GM18873 (cell line): ENCODE data around the gene ITPR1.

Source experiments
- ATAC-seq: cut with Tn5 transposase; IDR thresholded peaks from one replicate; pipeline ENCODE4 v1.9.1; 2021; ENCODE audit warnings: mild to moderate bottlenecking, moderate library complexity, moderate number of reproducible peaks; ENCODE audit not compliant: unreplicated experiment, low FRiP score

The ITPR1 gene

DNA sequence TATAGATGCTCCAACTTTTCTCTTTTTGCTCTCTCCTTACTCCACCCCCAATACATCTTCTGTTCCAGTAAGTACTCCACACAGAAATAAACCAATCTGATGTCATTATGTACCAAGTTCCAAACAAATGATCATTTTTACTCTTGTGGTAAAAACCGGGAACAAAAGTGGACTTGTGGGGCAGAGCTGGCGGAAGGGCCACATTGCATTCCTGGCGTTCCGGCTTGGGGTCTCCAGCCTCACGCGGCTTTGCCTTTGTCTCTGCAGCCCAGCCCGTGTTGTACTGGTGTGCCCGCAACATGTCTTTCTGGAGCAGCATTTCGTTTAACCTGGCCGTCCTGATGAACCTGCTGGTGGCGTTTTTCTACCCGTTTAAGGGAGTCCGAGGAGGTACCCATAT, 301.6 kb downstream of the ITPR1 start:
- no peak for ATAC-seq

GRCh38 chr3:4795905-4796304, 302.8 kb downstream of the ITPR1 start:
- ATAC-seq: no peak

- ATAC-seq: no peak
These were observed 304.1 kb downstream of the ITPR1 start for GRCh38 chr3:4797201-4797705.

DNA sequence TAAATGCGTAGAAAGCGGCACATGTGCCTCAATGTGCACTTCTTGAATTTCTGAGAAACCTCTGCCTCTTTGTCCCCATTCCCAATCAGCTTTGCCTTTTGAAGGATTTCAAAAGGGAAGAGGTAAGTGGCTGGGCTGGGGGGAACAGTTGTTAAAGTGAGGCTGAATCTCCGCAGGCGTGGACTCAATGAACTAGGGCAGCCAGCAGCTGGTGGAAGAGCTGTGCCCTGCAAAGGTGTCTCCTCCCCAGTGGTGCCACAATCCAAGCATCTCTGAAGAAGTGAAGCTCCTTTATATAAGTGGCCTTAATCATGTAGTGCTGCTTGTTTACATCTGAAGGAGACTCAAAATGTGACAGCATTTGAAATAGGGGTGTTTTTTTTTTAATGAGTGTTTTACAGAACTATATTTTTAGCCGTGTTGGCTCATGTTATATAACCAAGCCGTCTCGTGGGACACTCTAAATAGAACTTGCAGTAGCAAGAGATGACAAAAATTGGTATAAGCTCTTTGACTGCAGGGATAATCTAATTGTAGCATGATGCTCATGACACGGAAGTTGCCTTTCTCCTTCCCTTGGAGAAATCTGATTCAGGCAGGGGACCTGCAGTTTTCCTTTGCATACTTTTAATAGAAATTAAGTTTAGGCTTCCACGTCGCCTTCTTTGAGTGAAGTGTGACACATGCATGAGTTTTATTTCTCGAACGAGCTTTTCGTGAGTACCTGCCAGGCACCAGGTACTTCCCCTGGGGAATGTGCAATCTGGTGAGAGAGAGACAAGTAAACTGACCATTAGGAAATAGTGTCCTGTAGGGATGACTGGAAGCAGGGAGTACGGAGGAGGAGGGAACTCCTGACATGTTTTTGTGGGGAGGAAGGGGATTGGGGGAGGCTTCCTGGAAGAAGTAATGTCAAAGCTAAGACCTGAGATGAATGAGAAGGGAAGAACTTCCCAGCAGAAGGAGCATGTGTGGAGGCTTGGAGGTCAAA, 306.4 kb downstream of the ITPR1 start:
- no peak for ATAC-seq

DNA sequence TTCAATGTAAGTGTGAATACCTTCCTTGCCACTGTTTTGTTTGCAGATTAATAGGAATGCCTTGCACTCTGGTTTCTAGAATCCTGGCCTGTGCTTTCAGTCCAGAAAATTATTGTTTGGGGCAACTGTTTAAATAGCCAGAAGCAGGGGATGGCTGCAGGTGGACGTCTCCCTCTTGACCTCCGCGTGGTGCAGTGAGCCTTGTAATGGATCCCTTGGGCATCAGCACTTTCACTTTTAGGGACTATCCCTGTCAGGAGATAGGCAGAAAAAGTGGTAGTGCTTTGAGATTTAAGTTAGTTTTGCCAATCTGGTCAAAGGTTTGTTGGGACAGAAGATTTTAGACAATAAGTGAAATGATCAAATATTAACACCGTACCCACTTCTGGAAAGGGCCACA, 307.4 kb downstream of the ITPR1 start:
- ATAC-seq: no peak

DNA sequence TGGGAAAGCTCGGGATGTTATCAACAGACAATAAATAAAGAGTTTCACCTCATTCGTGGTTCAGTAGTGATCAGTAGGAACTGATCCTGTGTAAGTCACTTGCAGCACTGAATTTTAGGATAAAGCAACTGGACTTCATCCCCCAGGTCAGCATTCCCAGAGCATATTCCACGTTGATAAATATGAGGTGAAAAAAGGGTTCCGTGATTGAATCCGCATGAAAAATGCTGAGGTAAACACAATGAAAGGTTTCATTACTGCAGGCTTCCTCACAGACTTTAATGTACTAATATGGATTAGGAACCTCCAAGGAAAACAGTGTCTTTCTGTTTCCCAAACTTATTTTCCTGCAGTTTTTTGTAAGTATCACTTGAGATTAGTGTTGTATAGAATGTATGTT, 308.7 kb downstream of the ITPR1 start:
- ATAC-seq: no peak

GRCh38 chr3:4802903-4803302, 309.8 kb downstream of the ITPR1 start:
- ATAC-seq: no peak

DNA sequence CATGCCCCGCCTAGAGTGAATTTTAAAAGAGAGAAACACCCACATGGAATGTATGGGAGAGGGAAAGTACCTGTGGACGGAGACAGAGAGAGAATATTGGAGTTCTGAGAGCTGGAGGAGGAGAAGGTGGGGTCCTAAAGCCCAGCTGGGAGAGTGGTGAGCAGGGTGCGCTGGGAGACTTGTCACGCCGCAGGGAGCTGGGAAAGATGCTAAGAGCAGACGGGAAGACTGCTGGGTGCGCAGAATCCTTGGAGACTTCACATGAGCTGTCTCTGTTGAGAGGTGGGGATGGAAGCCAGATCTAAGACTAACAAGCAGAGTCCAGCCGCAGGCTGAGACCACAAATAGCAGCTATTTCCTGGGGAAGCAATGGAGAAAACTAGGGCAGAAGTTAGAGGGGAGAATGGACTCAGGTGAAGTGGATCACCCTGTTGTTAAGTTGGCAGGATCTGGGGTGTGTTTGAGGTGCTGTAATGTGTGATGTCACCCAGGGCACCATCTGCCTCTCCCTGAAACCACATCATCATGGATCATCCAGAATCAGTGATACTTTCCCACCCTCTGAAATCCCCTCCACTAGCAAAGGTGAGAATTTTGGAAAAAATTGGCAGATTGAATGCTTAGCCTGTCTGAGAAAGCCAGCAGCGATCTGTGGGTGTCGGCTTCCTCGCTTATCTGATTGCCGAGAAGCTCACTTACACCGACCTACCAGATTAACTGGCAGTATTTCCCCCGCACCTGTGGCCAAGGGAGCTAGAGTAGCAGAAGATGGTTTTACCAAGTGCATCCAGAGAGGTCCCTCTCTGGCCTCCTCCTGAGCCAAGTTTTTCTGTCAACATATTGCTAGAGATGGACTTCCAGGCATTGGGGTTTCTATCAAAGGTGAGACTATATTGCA, 311.3 kb downstream of the ITPR1 start:
- no peak for ATAC-seq

DNA sequence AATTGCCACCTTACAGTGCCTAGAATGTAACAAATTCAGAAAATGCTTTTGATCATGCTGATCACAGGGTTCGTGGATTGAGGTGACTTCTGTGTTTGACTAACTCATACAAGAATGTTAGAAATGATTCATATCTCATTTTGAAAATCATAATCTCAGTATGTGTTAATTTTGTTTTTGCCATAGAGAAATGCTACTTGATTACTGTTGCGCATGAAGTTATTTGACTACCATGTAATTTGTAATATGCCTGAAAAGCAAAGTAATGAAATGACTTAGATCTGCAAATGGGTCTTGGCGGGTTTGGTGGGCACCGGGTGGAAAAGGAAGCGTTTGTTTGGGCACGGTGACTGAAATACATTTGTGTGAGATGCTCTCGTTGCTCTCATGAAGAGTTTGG, 312.5 kb downstream of the ITPR1 start:
- ATAC-seq: no peak

GRCh38 chr3:4806535-4807108, 313.5 kb downstream of the ITPR1 start:
- no peak for ATAC-seq

- ATAC-seq: no peak
These were observed 314.5 kb downstream of the ITPR1 start for GRCh38 chr3:4807381-4808280.

GRCh38 chr3:4808637-4809036, 315.5 kb downstream of the ITPR1 start:
- no peak for ATAC-seq

GRCh38 chr3:4809922-4810321, 316.8 kb downstream of the ITPR1 start:
- no peak for ATAC-seq

- no peak for ATAC-seq
These were observed 319.4 kb downstream of the ITPR1 start for GRCh38 chr3:4812591-4812990.

DNA sequence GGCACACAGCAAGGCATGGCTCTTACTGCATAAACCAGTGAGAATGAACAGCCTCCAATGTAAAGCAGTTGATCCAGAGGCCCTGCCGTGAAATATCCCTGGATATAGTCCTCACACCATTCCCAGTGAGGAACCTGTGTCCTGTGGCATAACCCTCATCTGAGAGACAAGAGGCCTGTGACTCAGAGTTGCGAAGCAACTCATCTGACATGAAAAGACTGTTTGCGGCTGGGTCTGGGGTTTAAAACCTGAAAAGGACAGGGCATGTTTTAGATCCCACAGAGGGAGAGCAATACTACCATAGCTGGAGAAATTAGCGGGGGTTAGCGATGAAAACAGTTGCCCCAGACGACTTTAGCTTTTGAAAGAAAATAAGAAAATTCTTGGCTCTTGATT, 320.8 kb downstream of the ITPR1 start:
- ATAC-seq: no peak

DNA sequence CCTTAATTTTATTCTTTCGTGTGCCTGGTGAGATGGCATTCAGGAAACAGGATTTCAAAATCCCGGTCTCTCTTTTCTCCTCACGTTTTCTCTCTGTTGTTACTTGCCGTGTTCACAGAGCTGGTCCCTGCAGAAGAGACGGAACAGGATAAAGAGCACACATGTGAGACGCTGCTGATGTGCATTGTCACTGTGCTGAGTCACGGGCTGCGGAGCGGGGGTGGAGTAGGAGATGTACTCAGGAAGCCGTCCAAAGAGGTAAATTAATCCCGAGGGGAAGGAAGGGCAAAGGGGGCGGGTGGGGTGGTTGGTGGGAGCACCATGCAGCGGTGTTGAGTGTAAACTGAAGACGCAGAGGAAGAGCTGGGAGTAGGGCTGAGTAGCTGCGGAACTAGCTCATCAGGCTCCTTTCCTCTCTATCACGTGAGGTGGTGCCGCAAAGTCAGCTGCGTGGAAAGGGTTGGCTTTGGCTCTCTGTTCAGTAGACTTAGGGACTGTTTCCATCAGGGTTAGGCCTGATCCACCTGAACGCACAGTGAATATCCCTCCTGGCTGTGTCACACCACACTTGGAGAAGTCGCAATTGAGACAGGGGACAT, 321.3 kb downstream of the ITPR1 start:
- no peak for ATAC-seq

- ATAC-seq: no peak
These were observed 321.9 kb downstream of the ITPR1 start for GRCh38 chr3:4814904-4815574.

GRCh38 chr3:4816306-4816705, 323.2 kb downstream of the ITPR1 start:
- ATAC-seq: no peak

- no peak for ATAC-seq
These were observed 323.6 kb downstream of the ITPR1 start for GRCh38 chr3:4816718-4817117.
